Stimulated activated CD4-positive, alpha-beta T cell treated with anti-CD3 and anti-CD28 coated beads, Interleukin-1b, Interleukin-23, amount 100 ng/mL, for 1 hour (primary cell): Measurements from ENCODE around the gene ACOX3.

Source experiments
- DNase-seq, 2 donors: peaks; one replicate each; pipeline ENCODE4 v3.0.0-alpha.2; 2020; ENCODE audit warnings: low read depth in 2 of 2

ACOX3 gene

GRCh38 chr4:8321771-8322170 is 118.8 kb downstream of the ACOX3 start:
- DNase-seq = no peak

GRCh38 chr4:8321220-8321619 is 119.3 kb downstream of the ACOX3 start:
- DNase-seq = no peak

GRCh38 chr4:8320386-8320750 is 120.2 kb downstream of the ACOX3 start:
- no peak for DNase-seq

GRCh38 chr4:8319731-8320385 is 120.7 kb downstream of the ACOX3 start:
- DNase-seq = no peak

- no peak for DNase-seq
Observed at GRCh38 chr4:8319061-8319460, 121.5 kb downstream of the ACOX3 start.

GRCh38 chr4:8318509-8318908 is 122.0 kb downstream of the ACOX3 start:
- no peak for DNase-seq

- DNase-seq = no peak
Observed at GRCh38 chr4:8317474-8317873, 123.0 kb downstream of the ACOX3 start.

- DNase-seq = no peak
Observed at GRCh38 chr4:8316911-8317351, 123.6 kb downstream of the ACOX3 start.
